Muscle of leg (tissue), 11 donors: Measurements from ENCODE around the gene ARHGEF37. TPM values are rescaled to one million over a fixed set of nuclear protein-coding genes. Genes with fewer than 3 reads are reported as not detected.
"Not testable (repeated sequence)": the region's sequence is repeated elsewhere in the genome, so short reads cannot be mapped to it uniquely, and the experiment has no call there.

ENCODE experiments used
- DNase-seq: peaks from one replicate; pipeline ENCODE4 v3.0.0; 2013
- H3K27ac ChIP-seq: one replicate; pipeline ENCODE4 v1.5.1; 2013; ENCODE audit warnings: mild to moderate bottlenecking, low read length, control low read depth
- H3K27me3 ChIP-seq: one replicate; pipeline ENCODE4 v1.6.1; 2013; ENCODE audit warnings: low read length; ENCODE audit not compliant: control insufficient read depth, insufficient read depth
- H3K36me3 ChIP-seq: one replicate; pipeline ENCODE4 v1.6.1; 2013; ENCODE audit warnings: low read length; ENCODE audit not compliant: control insufficient read depth, insufficient read depth
- H3K4me1 ChIP-seq: one replicate; pipeline ENCODE4 v1.6.1; 2013; ENCODE audit warnings: low read length; ENCODE audit not compliant: control insufficient read depth, insufficient read depth
- H3K4me3 ChIP-seq: one replicate; pipeline ENCODE4 v1.5.1; 2013; ENCODE audit warnings: low read length, control low read depth
- H3K9me3 ChIP-seq: replicated peaks from 2 replicates; pipeline ENCODE4 v1.6.1; 2013; ENCODE audit warnings: low read depth, low read length; ENCODE audit not compliant: control insufficient read depth
- WGBS: methylation state at CpG from one replicate; pipeline ENCODE4 v1.1.5; 2013; ENCODE audit warnings: missing lambda C conversion rate; ENCODE audit not compliant: insufficient coverage; 5-methylcytosine and 5-hydroxymethylcytosine counted together
- polyA plus RNA-seq, 8 donors: library from polyadenylated mRNA; unstranded; fragments of 120-200 nt; gene quantifications; one replicate each; pipeline versions ENCODE4 v1.2.1 to v1.2.3, GENCODE V29; 2013; ENCODE audit warnings: inconsistent platforms in 1 of 8, low replicate concordance in 1 of 8; ENCODE audit not compliant: insufficient read length in 8 of 8, insufficient read depth in 1 of 8
- total RNA-seq: library from RNA; stranded (reverse); fragments of 120-200 nt; gene quantifications from one replicate; pipeline ENCODE4 v1.2.4, GENCODE V29; 2013

The ARHGEF37 gene
- total and polyA plus RNA-seq, 9 donors = 2.8 to 4.2 (median 3.7) TPM

DNA sequence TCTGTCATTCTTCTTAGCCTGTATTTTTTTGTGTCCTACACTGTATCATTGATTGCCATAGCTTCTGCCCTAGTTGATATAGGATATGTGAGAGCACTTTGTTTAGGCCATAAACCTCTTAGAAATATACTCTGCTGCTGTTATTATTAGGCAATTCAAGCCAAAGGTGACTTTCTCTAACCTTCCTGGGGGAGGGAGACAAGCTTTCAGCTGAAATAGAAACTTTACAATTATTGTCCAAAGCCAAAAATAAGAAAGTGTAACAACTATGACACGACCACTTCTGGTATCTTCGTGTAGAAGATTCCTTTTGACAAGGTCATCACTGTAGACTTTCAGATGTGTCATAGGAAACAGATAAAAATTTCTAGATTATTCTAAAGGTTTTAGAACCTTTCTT, 17.8 kb upstream of the ARHGEF37 start:
- no peaks in the 10 kb centered on the region for H3K9me3 ChIP-seq
- peaks cover 4% of the 10 kb centered on the region for H3K4me1 ChIP-seq
- H3K4me3 ChIP-seq = no peak overlapping the region
- peak overlapping the region; percentile 35 for H3K27ac ChIP-seq
- WGBS = no CpG with 5 or more reads among the region's 2 CpGs
- H3K27me3 ChIP-seq = no peaks in the 10 kb centered on the region
- DNase-seq = no peak
- H3K36me3 ChIP-seq = no peaks in the 10 kb centered on the region

DNA sequence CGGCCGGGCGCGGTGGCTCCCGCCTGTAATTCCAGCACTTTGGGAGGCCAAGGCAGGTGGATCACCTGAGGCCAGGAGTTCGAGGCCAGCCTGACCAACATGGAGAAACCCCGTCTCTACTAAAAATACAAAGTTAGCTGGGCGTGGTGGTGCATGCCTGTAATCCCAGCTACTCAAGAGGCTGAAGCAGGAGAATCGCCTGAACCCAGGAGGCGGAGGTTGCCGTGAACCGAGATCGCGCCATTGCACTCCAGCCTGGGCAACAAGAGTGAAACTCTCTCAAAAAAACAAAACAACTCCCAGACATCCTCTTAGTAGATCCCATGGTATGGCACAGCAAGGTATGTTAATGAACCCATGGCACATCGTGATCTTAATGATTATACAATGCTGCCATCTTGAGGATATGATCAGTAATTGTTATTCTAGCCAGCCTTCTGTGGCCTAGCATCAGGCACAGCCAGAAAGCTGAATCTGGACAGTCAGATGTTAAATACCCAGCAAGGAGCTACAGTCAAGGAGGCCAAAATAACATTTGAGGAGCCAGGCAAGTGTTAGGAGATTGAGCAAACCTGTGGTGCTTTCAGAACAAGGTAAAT, 16.7 kb upstream of the ARHGEF37 start:
- not testable (repeated sequence) for H3K27me3 ChIP-seq, H3K36me3 ChIP-seq, H3K27ac ChIP-seq, H3K4me1 ChIP-seq, H3K4me3 ChIP-seq, H3K9me3 ChIP-seq
- WGBS = 64% methylated on average over 11 of the region's 15 CpGs
- DNase-seq = peak; percentile 78

DNA sequence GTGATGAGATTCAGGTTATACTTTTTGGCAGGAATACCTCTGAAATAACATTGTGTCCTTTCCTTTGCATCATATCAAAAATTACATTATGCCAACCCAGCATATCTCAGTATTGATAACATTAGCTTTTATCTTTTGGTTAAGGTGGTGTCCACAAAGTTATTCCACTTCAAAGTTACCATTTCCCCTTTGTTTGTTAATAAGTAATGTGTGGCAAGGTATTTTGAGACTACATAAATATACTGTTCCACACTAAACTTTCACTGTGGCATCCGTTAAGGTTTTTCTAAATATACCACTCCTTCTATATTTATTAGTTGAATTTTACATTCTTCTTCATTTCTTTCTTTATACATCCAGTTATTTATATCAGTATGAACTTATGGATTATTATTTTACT, 14.1 kb upstream of the ARHGEF37 start:
- no peaks in the 10 kb centered on the region for H3K4me1 ChIP-seq
- no peaks in the 10 kb centered on the region for H3K27me3 ChIP-seq
- H3K27ac ChIP-seq = no peak overlapping the region
- H3K36me3 ChIP-seq = no peaks in the 10 kb centered on the region
- no peak for DNase-seq
- H3K9me3 ChIP-seq = no peaks in the 10 kb centered on the region
- WGBS = no CpG with 5 or more reads among the region's 1 CpG
- H3K4me3 ChIP-seq = no peak overlapping the region

DNA sequence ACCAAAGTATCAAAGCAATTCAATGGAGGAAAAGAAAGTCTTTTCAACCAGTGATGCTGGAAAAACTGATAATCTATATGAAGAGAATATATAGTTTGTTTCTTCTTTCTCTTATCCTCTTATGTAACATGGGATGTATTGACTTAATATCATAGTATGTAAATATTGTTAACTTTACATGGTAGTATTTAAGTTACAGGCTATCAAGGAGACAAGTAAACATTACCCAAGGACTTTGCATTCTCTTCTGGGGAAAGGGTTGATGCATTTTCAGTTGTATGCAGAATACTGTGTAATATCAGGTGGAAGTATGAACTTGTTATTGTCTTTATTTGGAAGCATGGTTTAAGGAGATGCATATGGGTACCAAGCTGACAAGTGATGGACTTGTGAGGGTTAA, 9.1 kb upstream of the ARHGEF37 start:
- no peaks in the 10 kb centered on the region for H3K36me3 ChIP-seq
- H3K9me3 ChIP-seq = no peaks in the 10 kb centered on the region
- H3K4me1 ChIP-seq = no peaks in the 10 kb centered on the region
- H3K4me3 ChIP-seq = no peak overlapping the region
- H3K27me3 ChIP-seq = no peaks in the 10 kb centered on the region
- DNase-seq = no peak
- no peak overlapping the region for H3K27ac ChIP-seq

DNA sequence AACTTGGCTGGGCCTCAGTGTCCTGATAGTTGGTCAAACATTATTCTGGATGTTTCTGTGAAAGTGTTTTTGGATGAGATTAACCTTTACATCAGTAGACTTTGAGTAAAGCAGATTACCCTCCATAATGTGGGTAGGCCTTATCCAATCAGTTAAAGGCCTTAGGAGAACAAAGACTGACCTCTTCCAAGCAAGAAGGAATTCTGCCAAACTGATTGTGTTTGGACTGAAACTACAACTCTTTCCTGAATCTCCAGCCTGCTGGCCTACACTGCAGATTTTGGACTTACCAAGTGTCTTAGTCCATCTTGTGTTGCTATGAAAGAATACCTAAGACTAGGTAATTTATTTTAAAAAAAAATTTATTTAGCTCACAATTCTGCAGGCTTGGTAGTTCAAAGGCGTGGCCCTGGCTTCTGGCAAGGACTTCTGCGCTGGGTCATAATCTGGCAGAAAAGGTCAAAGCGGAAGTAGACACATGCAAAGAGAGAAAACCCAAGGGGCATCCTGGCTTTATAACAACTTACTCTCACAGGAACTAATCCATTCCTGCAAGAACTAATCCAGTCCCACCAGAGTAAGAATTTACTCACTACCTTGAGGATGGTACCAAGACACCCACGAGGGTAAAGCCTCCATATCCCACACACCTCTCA, 8.6 kb upstream of the ARHGEF37 start:
- WGBS = 93% methylated on average over 3 of the region's 4 CpGs
- Histone ChIP-seq H3K27ac (no peak overlapping the region), H3K4me3 (no peak overlapping the region), H3K9me3 (no peaks in the 10 kb centered on the region), H3K4me1 (no peaks in the 10 kb centered on the region), H3K36me3 (no peaks in the 10 kb centered on the region), H3K27me3 (no peaks in the 10 kb centered on the region)
- DNase-seq = no peak

DNA sequence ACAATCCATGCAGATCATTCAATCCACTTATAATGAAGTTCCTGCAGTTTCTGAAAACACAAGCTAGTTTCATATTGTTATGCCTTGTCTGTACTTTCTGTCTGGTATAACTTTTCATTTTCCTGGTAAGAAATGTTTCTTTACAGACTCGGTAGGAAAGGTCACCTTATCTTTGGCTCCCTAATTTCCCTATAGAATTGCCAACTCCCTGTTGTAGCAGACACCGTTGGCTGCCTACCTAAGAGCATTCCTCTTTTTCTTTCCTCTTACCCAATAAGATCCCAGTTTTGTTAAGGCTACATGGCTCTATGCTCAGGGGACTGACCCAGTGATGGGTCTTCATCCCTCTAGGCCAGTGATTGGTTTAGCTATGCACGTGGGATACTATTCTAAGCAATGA, 6.2 kb upstream of the ARHGEF37 start:
- WGBS = no CpG with 5 or more reads among the region's 3 CpGs

DNA sequence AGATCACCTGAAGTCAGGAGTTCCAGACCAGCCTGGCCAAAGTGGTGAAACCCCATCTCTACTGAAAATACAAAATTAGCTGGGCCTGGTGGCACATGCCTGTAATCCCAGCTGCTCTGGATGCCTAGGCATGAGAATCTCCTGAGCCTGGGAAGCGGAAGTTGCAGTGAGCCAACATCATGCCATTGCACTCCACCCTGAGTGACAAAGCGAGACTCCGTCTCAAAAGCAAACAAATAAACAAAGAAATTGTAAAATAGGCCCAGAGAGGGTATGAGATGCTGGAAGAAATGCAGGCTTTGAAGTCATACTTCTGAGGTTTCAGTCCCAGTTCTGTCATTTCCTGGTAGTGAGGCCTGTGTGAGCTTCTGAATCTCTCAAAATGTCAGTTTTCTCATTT, 5.3 kb upstream of the ARHGEF37 start:
- H3K27me3 ChIP-seq = no peaks in the 10 kb centered on the region
- H3K4me1 ChIP-seq = peaks cover 4% of the 10 kb centered on the region
- H3K4me3 ChIP-seq = no peak overlapping the region
- no peak for DNase-seq
- H3K36me3 ChIP-seq = no peaks in the 10 kb centered on the region
- WGBS = no CpG with 5 or more reads among the region's 3 CpGs
- no peaks in the 10 kb centered on the region for H3K9me3 ChIP-seq
- H3K27ac ChIP-seq = no peak overlapping the region

More for the DNA sequence above, 6.2 kb upstream of the ARHGEF37 start:
- H3K36me3 ChIP-seq = no peaks in the 10 kb centered on the region
- H3K4me1 ChIP-seq = no peaks in the 10 kb centered on the region
- no peak overlapping the region for H3K4me3 ChIP-seq
- no peak for DNase-seq
- no peak overlapping the region for H3K27ac ChIP-seq
- H3K9me3 ChIP-seq = no peaks in the 10 kb centered on the region
- H3K27me3 ChIP-seq = no peaks in the 10 kb centered on the region

DNA sequence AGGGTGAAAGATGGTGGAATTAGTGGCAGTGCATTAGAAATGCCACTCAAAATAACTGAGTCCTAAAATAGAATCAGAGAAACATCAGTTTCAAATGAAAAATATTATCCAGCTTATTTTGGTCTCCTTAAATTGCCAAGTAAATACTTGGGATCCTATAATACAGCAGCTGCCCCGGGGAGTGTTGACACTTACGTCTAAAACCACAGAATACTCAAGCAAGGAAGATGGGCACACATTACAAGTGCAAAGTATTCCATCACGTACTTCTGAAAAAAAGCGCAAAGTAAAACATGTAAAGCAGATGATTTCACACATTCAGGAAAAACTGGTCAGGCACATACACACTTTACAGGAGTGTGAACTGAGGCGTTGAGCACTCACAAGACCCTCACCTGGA, 2.4 kb upstream of the ARHGEF37 start:
- no peak overlapping the region for H3K27ac ChIP-seq
- peaks cover 21% of the 10 kb centered on the region for H3K4me1 ChIP-seq
- 51% methylated on average over 4 of the region's 5 CpGs for WGBS
- no peaks in the 10 kb centered on the region for H3K9me3 ChIP-seq
- no peaks in the 10 kb centered on the region for H3K36me3 ChIP-seq
- no peaks in the 10 kb centered on the region for H3K27me3 ChIP-seq
- H3K4me3 ChIP-seq = no peak overlapping the region
- no peak for DNase-seq

DNA sequence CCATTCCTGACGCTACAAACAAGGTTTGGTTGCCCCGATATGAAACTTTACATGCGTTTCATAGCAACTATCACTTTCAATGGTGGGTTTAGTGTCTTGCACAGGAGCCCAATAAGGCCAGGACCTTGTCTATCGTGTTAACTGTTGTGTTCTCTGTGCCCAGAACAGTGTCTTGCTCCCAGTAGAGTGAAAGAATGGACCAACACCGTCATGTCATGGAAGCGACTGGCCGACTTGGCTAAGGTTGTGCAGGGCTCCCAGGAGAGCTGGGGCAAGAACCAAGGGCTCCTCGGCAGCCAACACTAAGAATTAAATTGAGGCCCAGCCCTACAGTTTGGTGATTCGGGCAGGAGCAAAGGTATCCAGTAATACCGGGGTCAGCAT, 498 bp upstream of the ARHGEF37 start:
- no peak for DNase-seq
- H3K4me1 ChIP-seq = peaks cover 23% of the 10 kb centered on the region
- peak overlapping the region; percentile 54 for H3K4me3 ChIP-seq
- no peaks in the 10 kb centered on the region for H3K9me3 ChIP-seq
- WGBS = 15% methylated on average over 7 of the region's 10 CpGs
- H3K27me3 ChIP-seq = no peaks in the 10 kb centered on the region
- H3K36me3 ChIP-seq = no peaks in the 10 kb centered on the region
- peak overlapping the region; percentile 84 for H3K27ac ChIP-seq

DNA sequence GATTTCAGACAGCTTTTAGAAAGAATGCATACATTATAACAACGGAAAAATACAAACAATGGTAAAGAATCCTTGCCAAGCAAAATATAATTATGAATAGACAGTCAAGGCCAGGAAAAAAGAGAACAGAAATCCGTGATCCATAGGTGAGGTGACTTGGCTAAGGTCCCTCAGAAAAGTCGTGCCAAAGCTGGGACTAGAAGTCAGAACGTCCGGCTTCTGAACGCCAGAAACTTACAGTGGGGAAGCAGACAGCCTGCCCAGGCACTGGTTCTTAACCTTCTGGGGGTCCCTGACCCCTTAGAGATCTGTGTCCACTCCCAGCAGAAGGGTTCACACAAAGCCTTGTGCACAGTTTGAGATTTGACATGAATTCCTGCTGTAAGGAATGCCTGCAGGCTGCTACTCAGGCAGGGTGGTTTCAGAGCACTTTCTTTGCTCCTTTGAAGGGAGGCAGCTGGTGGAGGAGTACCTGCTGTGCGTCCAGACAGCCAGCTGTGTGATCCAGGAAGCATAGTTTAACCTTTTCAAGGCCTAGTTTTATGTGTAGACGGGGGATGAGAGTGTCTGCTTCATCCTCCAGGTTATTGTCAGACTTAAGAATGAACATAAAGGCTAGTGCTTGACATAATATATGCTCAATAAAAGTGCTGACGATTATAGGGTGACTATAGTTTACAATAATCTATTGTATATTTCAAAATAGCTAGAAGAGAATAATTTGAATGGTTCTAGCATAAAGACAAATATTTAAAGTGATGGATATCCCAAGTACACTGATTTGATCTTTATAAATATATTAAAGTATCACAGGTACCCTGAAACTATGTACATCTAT, 852 bp downstream of the ARHGEF37 start:
- H3K4me3 ChIP-seq = peak overlapping the region; percentile 54
- 25% methylated on average over 6 of the region's 9 CpGs for WGBS
- no peaks in the 10 kb centered on the region for H3K27me3 ChIP-seq
- H3K27ac ChIP-seq = peak overlapping the region; percentile 74
- no peaks in the 10 kb centered on the region for H3K36me3 ChIP-seq
- peaks cover 23% of the 10 kb centered on the region for H3K4me1 ChIP-seq
- H3K9me3 ChIP-seq = no peaks in the 10 kb centered on the region
- peak; percentile 56 for DNase-seq
